GM18508 (cell line): ENCODE data around the gene APEH.
"Not testable (repeated sequence)": the region's sequence is repeated elsewhere in the genome, so short reads cannot be mapped to it uniquely, and the experiment has no call there.

Experiments used
- ATAC-seq: cut with Tn5 transposase; IDR thresholded peaks from one replicate; pipeline ENCODE4 v1.9.1; 2021; ENCODE audit warnings: moderate number of reproducible peaks; ENCODE audit not compliant: insufficient read depth, unreplicated experiment

The APEH gene

DNA sequence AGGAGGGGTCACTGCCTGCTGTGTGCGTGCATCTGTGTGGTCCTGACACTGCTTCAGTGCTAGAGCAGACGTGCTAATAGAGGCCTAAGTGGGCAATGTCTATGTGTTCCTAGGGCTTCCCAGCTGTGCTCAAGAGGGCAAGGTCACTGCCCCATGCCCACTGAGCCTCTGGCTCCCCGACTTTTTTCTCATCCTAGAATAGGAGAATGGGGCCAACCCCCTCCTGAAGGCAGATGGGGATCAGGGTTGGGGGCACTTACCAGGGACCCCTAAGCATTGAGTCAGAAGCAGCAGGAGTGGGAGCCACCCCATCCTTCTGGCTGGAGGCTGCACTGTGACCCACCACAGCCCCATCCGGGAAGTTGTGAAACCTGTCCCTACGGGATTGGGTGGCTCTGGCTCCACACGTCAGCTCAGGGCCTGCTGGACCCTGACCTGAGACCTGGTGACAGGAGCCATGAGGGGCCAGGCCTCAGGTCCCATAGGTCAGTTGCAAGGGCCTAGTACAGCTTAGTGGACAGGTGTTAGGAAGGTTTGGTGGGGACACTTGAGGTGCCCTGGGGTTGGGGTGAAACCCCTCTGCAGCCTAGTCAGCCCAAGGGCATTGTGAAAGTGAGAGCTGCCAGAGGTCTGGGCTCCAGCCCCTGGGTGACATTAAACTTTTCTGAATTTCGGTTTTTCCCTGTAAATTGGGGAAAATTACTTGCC is 14.3 kb downstream of the APEH start:
- ATAC-seq, result not testable (repeated sequence)

DNA sequence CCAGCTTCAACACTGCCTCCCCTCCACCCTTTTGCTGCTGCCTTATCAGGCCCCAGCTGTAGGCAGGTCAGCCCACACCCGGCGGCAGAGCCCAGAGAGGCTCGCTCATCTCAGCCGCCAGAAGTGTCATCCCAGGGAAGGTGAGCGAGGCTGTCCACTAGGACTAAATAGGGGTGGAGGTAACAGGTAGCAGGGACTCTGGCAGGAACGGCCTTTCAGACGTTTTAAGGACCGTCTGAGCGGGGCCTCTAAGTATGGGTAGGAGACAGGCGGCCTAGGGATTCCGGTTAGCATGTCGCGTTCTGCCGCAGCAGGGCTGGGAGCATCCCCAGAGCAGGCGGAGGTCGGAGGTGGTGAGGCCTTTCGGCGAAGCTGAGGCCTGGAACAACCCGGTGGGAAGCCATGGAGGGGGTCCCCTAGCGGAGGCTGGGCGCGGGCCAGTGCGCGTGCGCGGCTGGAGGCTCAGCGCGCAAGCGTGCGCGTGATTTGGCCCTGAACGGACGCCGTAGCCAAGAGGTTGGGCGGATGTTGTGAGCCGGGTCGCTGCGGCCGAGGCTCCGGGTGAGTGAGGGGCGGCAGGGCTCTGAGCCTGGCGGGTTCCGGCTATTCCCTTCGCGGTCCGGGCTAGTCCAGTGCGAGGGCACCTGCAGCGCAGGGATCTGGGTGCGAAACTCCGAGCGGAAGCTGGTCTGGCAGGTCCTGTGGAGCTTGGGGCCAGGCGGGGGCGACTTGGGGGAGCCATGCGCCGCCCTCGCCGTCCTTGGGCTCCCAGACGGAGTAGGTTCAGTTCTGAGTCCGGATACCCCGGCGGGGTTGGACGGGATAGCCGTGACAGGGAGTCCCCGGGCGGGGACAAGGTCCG is 15.1 kb downstream of the APEH start, which contains the start of the genes MST1 and RNF123:
MST1 (minus strand) TSS at position 429 of the 862 bp plus-strand sequence. CDS start 783 bp downstream, outside the sequence.
RNF123 (plus strand) TSS at position 512 of the 862 bp plus-strand sequence. CDS start 1,609 bp downstream, outside the sequence.
- no peak for ATAC-seq

DNA sequence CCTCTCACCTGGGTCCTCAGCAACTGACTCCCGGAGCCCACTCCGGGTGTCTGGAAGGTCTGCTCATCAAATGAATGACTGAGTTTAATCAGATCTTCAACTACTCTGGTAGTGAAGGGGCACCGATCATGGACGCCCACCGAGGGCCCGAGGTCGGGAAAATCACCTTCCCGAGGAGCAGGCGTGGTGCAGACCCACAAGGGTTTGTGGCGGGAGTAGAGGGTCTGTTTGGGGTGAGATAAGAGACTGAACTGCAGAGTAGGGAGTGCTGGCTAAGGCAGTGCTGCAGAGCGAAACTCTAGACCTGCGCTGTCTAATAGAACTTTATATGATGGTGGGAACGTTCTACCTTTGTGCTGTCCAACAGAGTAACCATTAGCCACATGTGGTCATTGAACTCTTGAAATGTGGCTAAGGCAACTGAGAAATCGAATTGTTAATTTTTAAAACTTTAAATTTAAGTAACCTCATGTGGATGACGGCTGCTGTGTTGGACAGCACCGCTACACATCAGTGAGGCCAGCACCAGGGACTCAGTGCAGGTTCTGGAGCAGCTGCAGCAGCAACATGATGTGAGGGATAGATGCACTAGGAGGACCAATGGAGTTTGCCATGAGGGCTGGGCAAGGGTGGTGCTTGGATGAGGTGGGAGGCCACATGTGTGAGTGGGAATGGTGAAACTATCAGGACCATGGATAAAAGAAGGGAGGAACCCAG is 15.9 kb downstream of the APEH start:
- not testable (repeated sequence) for ATAC-seq

DNA sequence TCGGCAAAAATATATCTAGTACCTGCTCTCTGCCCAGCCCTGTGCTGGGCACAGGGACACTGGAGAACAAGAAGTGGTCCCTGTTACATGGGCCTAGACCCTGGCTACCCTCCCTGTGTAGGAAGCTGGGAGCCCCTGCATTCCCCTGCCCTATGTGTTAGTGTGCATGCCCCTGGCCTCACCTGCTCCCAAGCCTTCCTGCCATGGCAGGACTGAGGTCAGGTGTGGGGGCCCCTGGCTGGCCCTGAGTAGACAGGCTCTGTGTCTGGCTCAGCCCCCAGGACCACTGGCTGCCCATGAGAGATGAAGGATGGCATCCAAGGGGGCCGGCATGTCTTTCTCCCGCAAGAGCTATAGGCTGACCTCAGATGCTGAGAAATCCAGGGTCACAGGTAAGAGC is 16.7 kb downstream of the APEH start:
- ATAC-seq, result not testable (repeated sequence)

DNA sequence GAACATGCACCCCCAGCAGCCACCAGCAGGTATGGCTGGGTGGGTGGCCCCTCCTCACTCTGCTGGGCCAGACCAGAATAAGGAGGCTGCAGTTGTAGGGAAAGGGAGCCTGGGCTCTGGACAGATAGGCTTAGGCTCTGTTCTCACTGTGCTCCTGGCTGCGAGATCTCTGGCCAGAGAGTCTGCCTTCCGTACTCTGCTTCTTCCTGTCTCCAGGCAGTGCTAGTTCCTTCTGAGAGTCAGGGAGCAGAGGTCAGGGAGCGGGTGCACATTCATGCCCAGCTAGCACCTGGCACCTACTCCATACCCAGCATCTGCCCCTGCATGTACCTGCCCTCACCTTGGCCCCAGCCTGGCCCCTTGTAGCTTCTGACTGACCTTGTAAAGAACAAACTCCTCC is 17.3 kb downstream of the APEH start:
- not testable (repeated sequence) for ATAC-seq

DNA sequence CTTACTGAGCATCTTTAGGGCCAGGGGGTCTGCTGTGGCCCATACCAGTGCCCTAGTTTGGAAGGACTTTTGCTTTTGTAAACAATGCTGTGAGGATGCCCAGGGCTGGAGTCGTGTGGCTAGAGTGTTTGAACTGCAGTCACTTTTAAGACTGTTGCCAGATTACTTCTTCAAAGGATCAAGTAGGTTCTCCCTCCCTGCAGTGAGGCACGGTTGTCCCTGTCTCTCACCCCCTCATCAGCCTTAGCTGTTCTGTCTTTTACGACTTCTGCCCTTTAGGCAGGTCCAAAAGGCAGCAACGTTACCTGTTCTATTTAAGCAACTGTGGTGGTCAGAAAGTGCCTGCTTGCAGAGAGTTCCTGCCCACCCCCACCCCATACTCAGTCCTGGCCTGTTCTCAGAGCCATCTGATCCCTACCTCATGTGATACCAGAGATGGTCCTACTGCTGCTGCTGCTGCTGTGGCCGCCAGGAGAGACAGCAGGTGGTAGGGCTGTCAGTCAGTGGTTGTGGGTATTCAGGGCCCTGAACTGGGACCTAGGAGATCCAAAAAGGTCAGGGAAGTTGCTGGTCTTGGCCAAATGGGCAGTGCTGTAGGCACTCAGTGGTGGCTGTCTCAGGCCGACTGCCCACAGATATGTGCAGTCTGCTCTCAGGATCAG is 20.4 kb downstream of the APEH start:
- not testable (repeated sequence) for ATAC-seq

DNA sequence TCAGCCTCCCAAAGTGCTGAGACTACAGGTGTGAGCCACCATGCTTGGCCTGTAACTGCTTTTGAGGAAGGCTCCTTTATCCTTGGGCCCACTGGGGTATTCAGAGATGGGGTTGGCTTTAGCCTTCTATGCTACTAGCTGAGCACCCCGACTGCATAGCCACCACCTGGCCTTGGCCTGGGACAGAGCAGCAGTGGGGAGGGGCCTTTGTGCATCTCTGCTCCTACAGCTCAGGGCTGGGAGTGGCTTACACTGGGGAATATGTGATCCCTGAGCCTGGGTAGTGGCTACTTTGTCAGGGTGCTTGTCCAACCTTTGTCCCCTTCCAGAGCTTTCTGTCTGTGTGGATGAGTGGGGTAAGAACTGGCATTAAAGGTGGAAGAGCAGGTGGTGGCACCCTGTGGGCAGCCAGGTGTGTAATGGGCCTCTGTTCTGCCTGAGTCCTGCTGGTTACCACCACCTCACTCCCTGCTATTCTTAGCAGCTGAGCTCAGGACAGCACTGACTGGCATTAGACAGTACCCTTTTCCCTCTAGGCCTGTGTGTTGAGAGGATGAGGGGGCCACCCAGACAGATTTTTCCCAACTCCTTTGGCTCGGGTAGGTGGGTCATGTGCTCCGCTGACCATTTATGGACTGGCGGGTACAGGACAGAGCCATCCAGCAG is 21.3 kb downstream of the APEH start:
- not testable (repeated sequence) for ATAC-seq

DNA sequence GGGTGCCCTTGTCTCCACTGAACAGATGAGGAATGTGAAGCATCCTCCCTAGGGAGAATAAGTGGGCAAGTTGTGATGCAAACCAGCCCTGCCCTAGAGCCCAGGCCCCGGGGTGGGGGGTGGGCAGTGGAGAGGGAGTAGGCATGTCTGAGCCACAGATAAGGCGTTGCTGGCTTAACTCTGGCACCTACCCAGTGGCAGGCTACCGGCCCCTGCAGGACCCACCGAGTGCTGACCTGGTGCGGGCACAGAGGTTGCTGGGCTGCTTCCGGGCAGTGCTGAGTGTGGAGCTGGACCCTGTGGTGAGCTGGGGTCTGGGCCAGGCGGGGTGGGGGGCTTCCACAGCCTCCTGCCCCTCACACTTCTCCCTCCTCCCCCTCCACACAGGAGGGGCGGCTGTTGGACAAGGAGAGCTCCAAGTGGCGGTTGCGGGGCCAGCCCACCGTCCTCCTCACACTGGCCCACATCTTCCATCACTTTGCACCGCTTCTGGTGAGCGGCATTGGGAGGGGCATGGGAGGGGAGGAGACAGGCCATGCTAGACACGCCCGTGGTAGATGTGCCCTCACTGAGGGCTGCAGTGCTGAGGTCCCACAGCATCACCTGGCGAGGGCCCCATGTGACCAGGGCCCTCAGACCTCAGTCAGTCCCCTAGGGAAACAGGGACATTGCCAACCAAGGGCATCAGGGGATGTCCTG is 25.3 kb downstream of the APEH start:
- ATAC-seq, result no peak

DNA sequence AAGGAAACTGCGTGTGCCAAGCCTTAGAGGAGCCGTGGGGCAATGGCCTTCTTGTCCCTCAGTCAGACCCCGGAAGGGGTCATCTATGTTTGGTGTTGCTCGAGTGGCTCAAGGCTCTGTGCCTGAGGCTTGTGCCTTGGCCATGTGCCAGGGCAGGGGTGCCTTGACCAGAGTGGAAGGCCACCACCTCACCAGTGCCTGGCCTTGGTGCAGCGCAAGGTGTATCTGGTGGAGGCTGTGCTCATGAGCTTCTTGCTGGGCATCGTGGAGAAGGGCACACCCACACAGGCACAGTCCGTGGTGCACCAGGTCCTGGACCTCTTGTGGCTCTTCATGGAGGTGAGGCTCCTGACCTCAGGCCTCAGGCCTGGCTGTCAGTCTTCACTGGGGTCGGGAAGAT is 25.9 kb downstream of the APEH start:
- no peak for ATAC-seq

DNA sequence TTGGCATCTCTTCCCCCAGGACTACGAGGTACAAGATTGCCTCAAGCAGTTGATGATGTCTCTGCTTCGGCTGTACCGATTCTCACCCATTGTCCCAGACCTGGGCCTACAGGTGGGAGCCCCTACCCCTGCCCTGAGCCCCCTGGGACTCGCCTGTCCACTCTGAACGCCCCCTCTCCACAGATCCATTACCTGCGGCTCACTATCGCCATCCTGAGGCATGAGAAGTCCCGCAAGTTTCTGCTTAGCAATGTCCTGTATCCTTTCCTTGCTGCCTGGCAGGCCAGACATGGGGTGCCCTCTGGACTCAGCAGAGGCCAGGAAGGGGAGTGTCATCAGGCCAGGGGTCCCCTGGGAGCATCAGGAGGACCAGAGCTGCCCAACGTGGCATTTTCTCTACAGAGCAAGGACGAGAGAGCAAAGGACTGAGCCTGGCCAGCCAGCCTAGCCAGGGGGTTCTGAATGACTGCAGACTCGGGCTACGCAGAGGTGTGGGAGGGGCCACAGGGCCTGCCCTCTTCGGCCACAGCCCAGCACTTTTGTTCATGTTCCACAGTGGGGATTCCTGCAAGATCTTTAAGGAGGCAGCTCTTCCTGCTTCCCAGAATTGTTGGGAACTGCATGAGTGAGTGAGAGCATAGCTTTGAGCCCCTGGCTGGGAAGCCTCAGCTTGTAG is 26.4 kb downstream of the APEH start:
- no peak for ATAC-seq

DNA sequence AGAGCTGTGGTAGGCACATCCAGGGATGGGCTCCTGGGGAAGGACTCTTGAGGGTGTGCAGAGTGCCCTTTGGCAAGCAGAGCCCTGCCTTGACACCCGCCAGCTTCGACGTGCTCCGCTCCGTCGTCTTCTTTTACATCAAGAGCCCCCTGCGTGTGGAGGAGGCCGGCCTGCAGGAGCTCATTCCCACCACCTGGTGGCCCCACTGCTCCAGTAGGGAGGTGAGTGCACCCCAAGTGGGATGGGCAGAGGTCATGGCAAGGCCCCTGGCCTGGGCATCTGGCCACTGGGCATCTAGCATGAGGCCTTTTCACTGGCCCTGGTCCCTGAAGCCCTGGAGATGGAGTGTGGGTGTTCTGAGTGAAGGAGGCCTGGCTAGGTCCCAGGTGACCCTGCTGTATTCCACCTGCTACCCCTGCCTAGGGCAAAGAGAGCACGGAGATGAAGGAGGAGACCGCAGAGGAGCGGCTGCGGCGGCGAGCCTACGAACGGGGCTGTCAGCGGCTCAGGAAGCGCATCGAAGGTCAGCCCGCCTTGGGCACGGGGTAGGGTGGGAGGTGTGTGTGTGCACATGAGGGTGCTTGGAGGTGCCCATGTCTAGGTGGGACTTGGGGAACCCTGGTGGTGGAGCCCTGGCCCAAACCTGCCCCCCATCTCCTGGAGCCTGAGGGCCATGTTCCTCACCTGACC is 27.4 kb downstream of the APEH start:
- ATAC-seq, result no peak

DNA sequence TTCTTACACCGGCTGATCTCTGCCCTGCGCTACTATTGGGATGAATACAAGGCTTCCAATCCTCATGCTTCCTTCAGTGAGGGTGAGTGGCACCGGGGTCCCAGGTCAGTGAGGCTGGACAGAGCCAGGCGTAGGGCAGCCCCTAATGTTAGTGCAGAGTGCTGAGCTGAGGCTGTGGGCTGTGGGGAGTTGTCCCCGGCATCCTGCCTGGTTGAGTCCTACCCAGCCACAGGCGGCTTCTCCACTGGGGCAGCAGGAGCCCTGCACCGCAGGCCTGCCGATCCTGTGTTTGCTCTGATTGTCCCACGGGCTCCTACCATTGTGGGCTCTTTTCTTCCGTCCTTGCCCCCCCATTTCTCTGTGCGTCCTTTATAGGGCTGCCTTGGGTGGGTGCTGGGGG is 28.5 kb downstream of the APEH start:
- no peak for ATAC-seq

DNA sequence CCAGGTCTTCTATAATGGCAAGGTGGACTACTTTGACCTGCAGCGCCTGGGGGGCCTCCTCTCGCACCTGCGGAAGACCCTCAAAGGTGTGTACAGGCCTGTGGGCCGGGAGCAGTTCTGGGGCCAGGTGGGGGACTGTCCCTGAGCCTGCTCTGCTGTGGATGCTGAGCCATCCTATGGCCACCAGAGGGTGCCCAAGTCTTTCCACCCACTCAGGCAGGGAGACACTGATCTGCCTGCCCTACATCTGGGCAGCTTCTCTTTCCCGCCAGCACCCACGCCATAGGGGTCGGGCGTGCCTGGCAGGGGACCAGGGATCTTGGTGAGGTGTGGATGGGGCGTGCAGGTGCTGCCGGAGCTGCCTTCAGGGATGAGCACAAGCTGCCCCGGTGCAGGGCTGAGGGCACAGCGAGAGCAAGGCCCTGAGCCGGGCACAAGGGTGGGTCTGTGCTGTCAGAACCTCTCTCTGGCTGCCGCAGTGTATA is 29.3 kb downstream of the APEH start:
- no peak for ATAC-seq

DNA sequence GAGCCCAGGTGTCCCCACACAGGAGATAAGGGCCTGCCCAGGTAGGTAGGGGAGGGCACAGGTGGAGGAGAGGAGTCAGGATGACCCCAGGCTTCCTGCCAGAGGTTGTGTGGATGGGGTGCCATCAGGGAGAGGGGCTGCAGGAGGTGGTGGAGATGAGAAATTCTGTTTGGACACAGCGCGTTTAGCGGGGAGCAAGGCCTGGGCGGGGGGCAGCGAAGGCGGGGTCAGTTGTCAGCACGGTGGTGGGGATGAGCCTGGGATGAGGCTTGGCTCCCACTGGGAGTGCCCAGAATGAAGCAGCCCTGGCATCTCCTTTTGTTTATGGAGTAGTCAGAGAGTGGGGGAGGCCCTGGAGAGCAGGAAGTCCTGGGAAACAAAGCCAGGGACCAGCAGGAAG is 29.8 kb downstream of the APEH start:
- ATAC-seq, result no peak

DNA sequence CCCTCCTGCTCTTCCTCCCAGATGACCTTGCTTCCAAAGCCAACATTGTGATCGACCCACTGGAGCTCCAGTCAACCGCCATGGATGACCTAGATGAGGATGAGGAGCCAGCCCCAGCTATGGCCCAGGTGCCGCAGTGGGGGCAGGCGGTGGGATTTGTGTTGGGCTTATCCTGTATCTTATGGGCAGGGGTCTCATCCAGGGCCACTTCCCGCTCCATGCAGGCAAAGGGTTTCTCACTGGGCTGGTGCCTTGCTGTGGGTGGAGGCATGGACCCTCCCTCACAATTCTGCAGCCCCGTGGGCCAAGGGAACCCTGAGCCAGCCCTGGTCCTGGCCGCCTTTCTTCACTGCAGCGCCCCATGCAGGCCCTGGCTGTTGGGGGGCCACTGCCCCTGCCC is 30.5 kb downstream of the APEH start:
- no peak for ATAC-seq

DNA sequence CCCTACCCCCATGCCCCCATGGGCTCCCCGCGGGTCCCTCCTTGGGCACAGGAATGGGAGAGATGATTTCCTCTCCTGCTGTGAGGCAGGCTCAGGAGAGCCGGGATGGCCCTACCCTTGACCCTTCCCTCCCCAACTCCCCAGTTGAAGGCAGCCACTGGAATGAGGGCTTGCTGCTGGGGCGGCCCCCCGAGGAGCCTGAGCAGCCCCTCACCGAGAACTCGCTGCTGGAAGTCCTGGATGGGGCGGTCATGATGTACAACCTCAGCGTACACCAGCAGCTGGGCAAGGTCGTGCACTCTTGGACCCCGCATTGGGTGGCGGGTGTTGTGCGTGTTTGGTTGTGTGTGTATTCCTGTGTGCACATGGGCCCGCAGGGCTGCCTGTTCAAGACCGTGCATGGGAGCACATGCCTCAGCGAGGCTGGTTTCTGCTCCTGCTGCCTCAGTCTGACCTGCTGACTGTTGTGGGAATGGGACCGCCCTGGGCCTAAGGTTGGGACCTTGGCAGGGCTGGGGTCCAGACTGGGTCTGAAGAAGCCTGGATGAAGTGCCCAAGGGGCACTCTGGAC is 31.3 kb downstream of the APEH start:
- ATAC-seq, result no peak

DNA sequence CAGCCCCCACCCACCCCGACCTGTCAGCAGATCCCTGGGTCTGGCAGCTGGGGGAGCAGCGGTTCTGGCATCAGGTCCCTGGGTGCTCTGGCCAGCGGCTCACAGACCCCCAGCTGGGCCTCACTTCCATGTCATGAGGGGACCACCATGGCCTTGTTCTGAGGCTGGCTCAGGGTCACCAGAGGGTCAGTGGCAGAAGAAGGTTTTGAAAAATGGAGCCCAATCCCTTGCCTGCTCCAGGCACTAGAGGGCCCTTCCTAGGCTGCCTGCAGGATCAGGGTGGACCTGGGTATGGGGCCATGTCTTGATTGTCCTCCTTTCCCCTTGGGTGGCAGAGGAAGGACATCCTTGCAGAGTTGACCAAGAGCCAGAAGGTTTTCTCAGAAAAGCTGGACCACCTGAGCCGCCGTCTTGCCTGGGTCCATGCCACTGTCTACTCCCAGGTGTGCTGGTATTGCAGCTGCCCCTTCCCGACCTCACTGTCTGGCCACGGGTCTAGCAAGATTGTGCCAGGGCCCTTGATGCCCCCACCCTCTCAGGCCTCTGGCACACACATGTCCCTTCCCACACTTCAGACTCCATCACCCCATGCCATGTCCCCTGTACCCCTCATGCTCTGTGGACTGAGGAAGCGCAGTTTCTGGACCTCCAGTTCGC is 32.4 kb downstream of the APEH start:
- no peak for ATAC-seq
